Measurements from ENCODE around the gene PYGO2. TPM values are rescaled to one million over a fixed set of nuclear protein-coding genes. Genes with fewer than 3 reads are reported as not detected.

The PYGO2 gene
- total RNA-seq, 4 donors from 2014 or later, result 20.2 to 35.3 (median 27.7) TPM

GRCh38 chr1:154968731-154969130, 7.1 kb upstream of the PYGO2 start:
- peaks cover 13 to 57% (median 49%) of the 10 kb centered on the region in 4 donors for H3K36me3 ChIP-seq
- peak overlapping the region; percentile 51 to 56 (median 54) for H3K4me3 ChIP-seq
- DNase-seq (ENCODE audit: extremely low spot score), result no peak
- 90% methylated on average over 2 of the region's 3 CpGs for WGBS
- H3K9me3 ChIP-seq, result no peaks in the 10 kb centered on the region
- no peaks in the 10 kb centered on the region for H3K27me3 ChIP-seq
- peak overlapping the region; percentile 96 to 98 (median 96) for H3K27ac ChIP-seq (replicated peaks in 1 of 4)
- peaks cover 58 to 73% (median 66%) of the 10 kb centered on the region in 4 donors for H3K4me1 ChIP-seq
- intact Hi-C loops (cut with DNase I), result no loop called here
- TF ChIP-seq CTCF (IDR thresholded peaks at IDR 0.05) (no peak), POLR2A (IDR thresholded peaks at IDR 0.05; ENCODE audit: low read depth) (no peak), EP300 (IDR thresholded peaks at IDR 0.05) (no peak), POLR2AphosphoS5 (IDR thresholded peaks at IDR 0.05) (no peak)

GRCh38 chr1:154967331-154967950, 5.9 kb upstream of the PYGO2 start:
- intact Hi-C loops (cut with DNase I), result no loop called here
- DNase-seq (ENCODE audit: extremely low spot score), result no peak
- 70% methylated on average over 5 of the region's 5 CpGs for WGBS
- Histone ChIP-seq H3K27ac (replicated peaks in 1 of 4) (peak overlapping the region; percentile 96 to 98 (median 96)), H3K27me3 (no peaks in the 10 kb centered on the region), H3K4me1 (peaks cover 56 to 75% (median 68%) of the 10 kb centered on the region in 4 donors), H3K4me3 (no peak overlapping the region), H3K36me3 (peaks cover 23 to 68% (median 59%) of the 10 kb centered on the region in 4 donors), H3K9me3 (no peaks in the 10 kb centered on the region)
- no peak for TF ChIP-seq POLR2AphosphoS5 (IDR thresholded peaks at IDR 0.05)
- no peak for TF ChIP-seq CTCF (IDR thresholded peaks at IDR 0.05)
- no peak for TF ChIP-seq EP300 (IDR thresholded peaks at IDR 0.05)
- TF ChIP-seq POLR2A (IDR thresholded peaks at IDR 0.05; ENCODE audit: low read depth), result no peak

DNA sequence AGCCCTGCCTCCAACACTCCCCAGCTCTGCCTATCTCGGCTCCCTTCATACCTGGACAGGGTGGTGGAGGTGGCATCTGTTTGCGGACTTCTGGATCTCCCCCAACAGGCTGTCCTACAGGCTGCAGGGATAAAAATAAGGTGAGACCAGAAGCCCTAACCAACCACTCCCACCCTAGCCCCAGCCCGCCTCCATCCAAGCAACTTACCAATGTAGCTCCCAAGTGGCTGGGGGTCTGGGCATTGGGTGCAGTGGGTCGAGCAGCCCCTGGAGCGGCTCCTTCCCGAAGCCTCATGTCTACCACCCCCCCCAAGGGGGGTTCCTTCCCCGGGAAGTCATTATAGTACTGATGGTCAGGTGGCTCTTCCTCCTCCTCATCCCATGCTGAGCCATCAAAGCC, 4.5 kb upstream of the PYGO2 start:
- DNase-seq (ENCODE audit: extremely low spot score), result no peak
- Histone ChIP-seq H3K36me3 (peaks cover 23 to 68% (median 59%) of the 10 kb centered on the region in 4 donors), H3K27me3 (no peaks in the 10 kb centered on the region), H3K4me1 (peaks cover 46 to 70% (median 59%) of the 10 kb centered on the region in 4 donors), H3K9me3 (no peaks in the 10 kb centered on the region), H3K27ac (replicated peaks in 1 of 4) (peak overlapping the region in 2 of 4 donors; percentile 96 to 98), H3K4me3 (no peak overlapping the region)
- intact Hi-C loops (cut with DNase I), result no loop called here
- TF ChIP-seq POLR2A (IDR thresholded peaks at IDR 0.05; ENCODE audit: low read depth) (no peak), CTCF (IDR thresholded peaks at IDR 0.05) (no peak), EP300 (IDR thresholded peaks at IDR 0.05) (no peak)
- WGBS, result 85% methylated on average over 5 of the region's 7 CpGs

- DNase-seq (ENCODE audit: extremely low spot score), result no peak
- TF ChIP-seq POLR2A (IDR thresholded peaks at IDR 0.05; ENCODE audit: low read depth), result no peak
- TF ChIP-seq CTCF (IDR thresholded peaks at IDR 0.05), result no peak
- no peak for TF ChIP-seq POLR2AphosphoS5 (IDR thresholded peaks at IDR 0.05)
- no peak for TF ChIP-seq EP300 (IDR thresholded peaks at IDR 0.05)
- Histone ChIP-seq H3K4me3 (no peak overlapping the region), H3K27ac (replicated peaks in 1 of 4) (no peak overlapping the region), H3K27me3 (no peaks in the 10 kb centered on the region), H3K4me1 (peaks cover 39 to 70% (median 58%) of the 10 kb centered on the region in 4 donors), H3K9me3 (no peaks in the 10 kb centered on the region), H3K36me3 (peaks cover 23 to 72% (median 64%) of the 10 kb centered on the region in 4 donors)
- intact Hi-C loops (cut with DNase I), result loop anchor here (5.0 kb wide), 3 partner anchors 33 to 98 kb away; partner anchors contain the start of gene EFNA4
- 90% methylated on average over 6 of the region's 6 CpGs for WGBS
Observed at GRCh38 chr1:154964359-154964758, 2.8 kb upstream of the PYGO2 start.

Measured in esophagus muscularis mucosa (tissue), 4 donors.